Liver (tissue), 9 donors: ENCODE results near the gene HSD17B3. TPM values are rescaled to one million over a fixed set of nuclear protein-coding genes. Genes with fewer than 3 reads are reported as not detected.

ENCODE experiments used
- DNase-seq: peaks from one replicate; pipeline ENCODE4 v3.0.0-alpha.2; 2017; ENCODE audit warnings: low spot score
- H3K27ac ChIP-seq, 2 donors: one replicate each; pipeline ENCODE4 v1.7.0; 2013; ENCODE audit warnings: inconsistent platforms in 2 of 2, low read length in 2 of 2, control low read depth in 1 of 2, low read depth in 1 of 2, mild to moderate bottlenecking in 1 of 2
- H3K27me3 ChIP-seq, 4 donors: one replicate each; pipeline versions ENCODE4 v1.6.1 to v1.7.0; 2013; ENCODE audit warnings: low read length in 3 of 4, inconsistent platforms in 1 of 4, mild to moderate bottlenecking in 1 of 4, moderate library complexity in 1 of 4; ENCODE audit not compliant: control insufficient read depth in 4 of 4, insufficient read depth in 4 of 4
- H3K36me3 ChIP-seq, 4 donors: one replicate each; pipeline versions ENCODE4 v1.6.1 to v1.7.0; 2013; ENCODE audit warnings: low read length in 3 of 4, mild to moderate bottlenecking in 3 of 4, low read depth in 1 of 4, moderate library complexity in 1 of 4; ENCODE audit not compliant: control insufficient read depth in 4 of 4, insufficient read depth in 3 of 4
- H3K4me1 ChIP-seq, 4 donors: one replicate each; pipeline versions ENCODE4 v1.6.1 to v1.7.0; 2013; ENCODE audit warnings: low read length in 3 of 4, mild to moderate bottlenecking in 3 of 4, moderate library complexity in 1 of 4; ENCODE audit not compliant: control insufficient read depth in 4 of 4, insufficient read depth in 4 of 4
- H3K4me3 ChIP-seq, 3 donors: one replicate each; pipeline versions ENCODE4 v1.6.1 to v1.7.0; 2013; ENCODE audit warnings: low read length in 3 of 3, control low read depth in 1 of 3, low read depth in 1 of 3, mild to moderate bottlenecking in 1 of 3
- H3K9ac ChIP-seq, 2 donors: one replicate each; pipeline ENCODE4 v1.7.0; 2013; ENCODE audit warnings: low read length in 2 of 2, mild to moderate bottlenecking in 2 of 2, moderate library complexity in 2 of 2, control low read depth in 1 of 2, low read depth in 1 of 2
- H3K9me3 ChIP-seq, 4 donors: one replicate each; pipeline versions ENCODE4 v1.6.1 to v1.7.0; 2013; ENCODE audit warnings: low read length in 3 of 4; ENCODE audit not compliant: control insufficient read depth in 4 of 4
- EGR1 ChIP-seq, 2 donors: IDR thresholded peaks; 2 replicates each; pipeline ENCODE4 v1.6.1; 2016 to 2018; ENCODE audit warnings: antibody characterized with exemption in 2 of 2, low read depth in 2 of 2
- FOXA1 ChIP-seq: IDR thresholded peaks from 2 replicates; pipeline ENCODE4 v1.6.1; 2016; ENCODE audit warnings: antibody characterized with exemption
- FOXA2 ChIP-seq: IDR thresholded peaks from 2 replicates; pipeline ENCODE4 v1.6.1; 2016; ENCODE audit warnings: antibody characterized with exemption
- GABPA ChIP-seq, 2 donors: IDR thresholded peaks in 1 of 2; conservative IDR thresholded peaks in 1 of 2; 2 replicates each; pipeline ENCODE4 v1.6.1; 2016; ENCODE audit warnings: antibody characterized with exemption in 2 of 2, mild to moderate bottlenecking in 1 of 2, moderate library complexity in 1 of 2
- HNF4A ChIP-seq, 2 donors: conservative IDR thresholded peaks; 2 replicates each; pipeline ENCODE4 v1.6.1; 2016; ENCODE audit warnings: antibody characterized with exemption in 2 of 2, mild to moderate bottlenecking in 2 of 2
- HNF4G ChIP-seq: IDR thresholded peaks from 2 replicates; pipeline ENCODE4 v1.6.1; 2016; ENCODE audit warnings: antibody characterized with exemption
- NR2F2 ChIP-seq: IDR thresholded peaks from 2 replicates; pipeline ENCODE4 v1.6.1; 2016; ENCODE audit warnings: antibody characterized with exemption
- RAD21 ChIP-seq, 2 donors: IDR thresholded peaks; 2 replicates each; pipeline ENCODE4 v1.6.1; 2016; ENCODE audit warnings: antibody characterized with exemption in 2 of 2, mild to moderate bottlenecking in 2 of 2
- RXRA ChIP-seq, 2 donors: IDR thresholded peaks; 2 replicates each; pipeline ENCODE4 v1.6.1; 2017 to 2018; ENCODE audit warnings: antibody characterized with exemption in 2 of 2, mild to moderate bottlenecking in 1 of 2
- SP1 ChIP-seq: IDR thresholded peaks from 2 replicates; pipeline ENCODE4 v1.6.1; 2018; ENCODE audit warnings: antibody characterized with exemption, mild to moderate bottlenecking
- TAF1 ChIP-seq: conservative IDR thresholded peaks from 2 replicates; pipeline ENCODE4 v1.6.1; 2016; ENCODE audit warnings: antibody characterized with exemption, mild to moderate bottlenecking
- WGBS: extraction: QIAGEN DNeasy Blood & Tissue Kit; methylation state at CpG from one replicate; pipeline ENCODE4 v1.1.7; 2013; 5-methylcytosine and 5-hydroxymethylcytosine counted together
- polyA plus RNA-seq, 2 donors: library from polyadenylated mRNA; stranded (reverse) in 1 of 2; unstranded in 1 of 2; fragments of 200-250 nt in 1 of 2; fragments of >200 nt in 1 of 2; fragmentation: Nextera tagmentation in 1 of 2; extraction: Ambion mirVana in 1 of 2; gene quantifications; one replicate each; pipeline versions ENCODE4 v1.2.1 to v1.2.3, GENCODE V29; 2013 to 2015
- total RNA-seq, 2 donors: library from RNA; depleted of rRNA; stranded (reverse); fragments of >200 nt; gene quantifications; one replicate each; pipeline ENCODE4 v1.2.3, GENCODE V29; 2014
- TF ChIP-seq, protein P1 (sequence below): fragments of 150-350 bp; IDR thresholded peaks from 2 replicates; pipeline ENCODE4 v1.5.1; 2017; ENCODE audit warnings: improper control_type of control experiment, low read depth, low read length; ENCODE audit not compliant: missing input control
- TF ChIP-seq, protein P2 (sequence below): IDR thresholded peaks from 2 replicates; pipeline ENCODE4 v1.6.1; 2016; ENCODE audit warnings: antibody characterized with exemption, mild to moderate bottlenecking
- TF ChIP-seq, protein P3 (sequence below): IDR thresholded peaks from 2 replicates; pipeline ENCODE4 v1.6.1; 2016; ENCODE audit warnings: antibody characterized with exemption
- donor health status: healthy.
- donor health status: healthy.
- donor health status: healthy.
- donor health status: healthy.
- donor health status: healthy.

The HSD17B3 gene
- total and polyA plus RNA-seq, 4 donors, result 0.75 to 1.6 (median 0.96) TPM

DNA sequence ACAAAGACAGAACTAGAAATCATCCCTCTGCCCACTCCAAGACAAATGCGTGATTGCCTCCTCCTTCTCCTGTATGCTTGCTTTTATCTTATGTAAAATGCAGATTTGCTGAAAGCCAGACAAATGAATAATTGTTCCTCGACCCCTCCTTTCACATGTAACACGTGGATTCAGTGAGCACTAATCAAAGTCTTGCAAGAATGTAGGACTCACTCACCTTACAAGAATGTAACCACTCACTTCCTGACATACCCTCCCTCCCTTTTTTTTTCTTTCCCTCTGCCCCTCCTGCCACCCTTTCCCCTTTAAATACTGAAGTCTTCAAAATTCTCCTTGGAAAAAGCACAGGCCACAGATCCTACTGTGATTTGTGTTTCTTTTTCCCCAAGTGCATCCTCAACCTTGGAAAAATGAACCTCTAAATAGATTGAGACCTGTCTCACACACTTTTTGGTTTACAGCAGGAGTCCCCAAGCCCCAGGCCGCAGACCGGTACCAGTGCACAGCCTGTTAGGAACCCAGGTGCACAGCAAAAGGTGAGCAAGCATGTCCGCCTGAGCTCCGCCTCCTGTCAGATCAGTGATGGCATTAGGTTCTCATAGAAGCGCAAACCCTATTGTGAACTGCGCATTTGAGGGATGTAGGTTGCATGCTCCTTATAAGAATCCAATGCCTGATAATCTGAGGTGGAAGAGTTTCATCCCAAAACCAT, 29.4 kb upstream of the HSD17B3 start:
- WGBS, result 92% methylated on average over 9 of the region's 9 CpGs
- H3K4me3 ChIP-seq, result no peak overlapping the region
- DNase-seq, result no peak

DNA sequence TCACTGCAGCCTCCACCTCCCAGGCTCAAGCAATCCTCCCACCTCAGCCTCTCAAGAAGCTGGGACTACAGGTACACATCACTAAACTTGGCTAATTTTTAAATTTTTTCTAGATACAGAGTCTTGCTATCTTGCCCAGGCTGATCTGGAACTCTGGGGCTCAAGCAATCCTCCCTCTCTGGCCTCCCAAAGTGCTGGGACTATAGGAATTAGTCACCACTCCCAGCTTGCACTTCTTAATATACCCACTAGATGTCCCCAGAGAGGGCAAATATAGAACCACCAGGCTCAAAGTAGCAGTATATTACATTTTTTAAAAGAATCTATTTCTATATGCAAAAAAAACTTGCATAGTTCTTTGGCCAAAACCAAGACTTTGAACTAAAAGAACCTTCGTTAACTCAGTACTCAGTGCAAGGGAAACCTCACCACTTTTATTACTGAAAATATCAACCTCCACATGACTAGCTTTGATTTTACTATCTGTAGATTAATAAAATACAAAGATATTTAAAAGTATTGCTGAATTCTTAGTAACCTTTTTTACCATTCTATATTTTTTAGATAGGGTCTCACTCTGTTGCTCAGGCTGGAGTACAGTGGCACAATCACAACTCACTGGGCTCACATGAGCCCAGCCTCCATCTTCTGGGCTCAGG, 25.8 kb upstream of the HSD17B3 start:
- Histone ChIP-seq H3K27me3 (no peaks in the 10 kb centered on the region), H3K36me3 (peaks cover 1 to 15% (median 8%) of the 10 kb centered on the region in 4 donors), H3K4me1 (no peaks in the 10 kb centered on the region), H3K9ac (no peak overlapping the region), H3K27ac (peak overlapping the region in 1 of 2 donors; percentile 54), H3K4me3 (no peak overlapping the region), H3K9me3 (no peaks in the 10 kb centered on the region)
- no peak for DNase-seq
- 53% methylated on average over 1 of the region's 1 CpG for WGBS
- TF ChIP-seq HNF4G (no peak), FOXA2 (no peak), HNF4A (conservative IDR thresholded peaks at IDR 0.05) (no peak), RAD21 (IDR thresholded peaks at IDR 0.05) (peak; percentile 86 to 90)
- TF ChIP-seq, protein P1, sequence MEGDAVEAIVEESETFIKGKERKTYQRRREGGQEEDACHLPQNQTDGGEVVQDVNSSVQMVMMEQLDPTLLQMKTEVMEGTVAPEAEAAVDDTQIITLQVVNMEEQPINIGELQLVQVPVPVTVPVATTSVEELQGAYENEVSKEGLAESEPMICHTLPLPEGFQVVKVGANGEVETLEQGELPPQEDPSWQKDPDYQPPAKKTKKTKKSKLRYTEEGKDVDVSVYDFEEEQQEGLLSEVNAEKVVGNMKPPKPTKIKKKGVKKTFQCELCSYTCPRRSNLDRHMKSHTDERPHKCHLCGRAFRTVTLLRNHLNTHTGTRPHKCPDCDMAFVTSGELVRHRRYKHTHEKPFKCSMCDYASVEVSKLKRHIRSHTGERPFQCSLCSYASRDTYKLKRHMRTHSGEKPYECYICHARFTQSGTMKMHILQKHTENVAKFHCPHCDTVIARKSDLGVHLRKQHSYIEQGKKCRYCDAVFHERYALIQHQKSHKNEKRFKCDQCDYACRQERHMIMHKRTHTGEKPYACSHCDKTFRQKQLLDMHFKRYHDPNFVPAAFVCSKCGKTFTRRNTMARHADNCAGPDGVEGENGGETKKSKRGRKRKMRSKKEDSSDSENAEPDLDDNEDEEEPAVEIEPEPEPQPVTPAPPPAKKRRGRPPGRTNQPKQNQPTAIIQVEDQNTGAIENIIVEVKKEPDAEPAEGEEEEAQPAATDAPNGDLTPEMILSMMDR, result peak; percentile 93

More for the DNA sequence above, 29.4 kb upstream of the HSD17B3 start:
- H3K9ac ChIP-seq, result no peak overlapping the region
- peaks cover 1 to 9% (median 6%) of the 10 kb centered on the region in 4 donors for H3K36me3 ChIP-seq
- no peaks in the 10 kb centered on the region for H3K27me3 ChIP-seq
- no peaks in the 10 kb centered on the region for H3K9me3 ChIP-seq
- TF ChIP-seq FOXA2 (no peak), HNF4G (no peak), RAD21 (IDR thresholded peaks at IDR 0.05) (no peak), SP1 (no peak)
- TF ChIP-seq, protein P2, sequence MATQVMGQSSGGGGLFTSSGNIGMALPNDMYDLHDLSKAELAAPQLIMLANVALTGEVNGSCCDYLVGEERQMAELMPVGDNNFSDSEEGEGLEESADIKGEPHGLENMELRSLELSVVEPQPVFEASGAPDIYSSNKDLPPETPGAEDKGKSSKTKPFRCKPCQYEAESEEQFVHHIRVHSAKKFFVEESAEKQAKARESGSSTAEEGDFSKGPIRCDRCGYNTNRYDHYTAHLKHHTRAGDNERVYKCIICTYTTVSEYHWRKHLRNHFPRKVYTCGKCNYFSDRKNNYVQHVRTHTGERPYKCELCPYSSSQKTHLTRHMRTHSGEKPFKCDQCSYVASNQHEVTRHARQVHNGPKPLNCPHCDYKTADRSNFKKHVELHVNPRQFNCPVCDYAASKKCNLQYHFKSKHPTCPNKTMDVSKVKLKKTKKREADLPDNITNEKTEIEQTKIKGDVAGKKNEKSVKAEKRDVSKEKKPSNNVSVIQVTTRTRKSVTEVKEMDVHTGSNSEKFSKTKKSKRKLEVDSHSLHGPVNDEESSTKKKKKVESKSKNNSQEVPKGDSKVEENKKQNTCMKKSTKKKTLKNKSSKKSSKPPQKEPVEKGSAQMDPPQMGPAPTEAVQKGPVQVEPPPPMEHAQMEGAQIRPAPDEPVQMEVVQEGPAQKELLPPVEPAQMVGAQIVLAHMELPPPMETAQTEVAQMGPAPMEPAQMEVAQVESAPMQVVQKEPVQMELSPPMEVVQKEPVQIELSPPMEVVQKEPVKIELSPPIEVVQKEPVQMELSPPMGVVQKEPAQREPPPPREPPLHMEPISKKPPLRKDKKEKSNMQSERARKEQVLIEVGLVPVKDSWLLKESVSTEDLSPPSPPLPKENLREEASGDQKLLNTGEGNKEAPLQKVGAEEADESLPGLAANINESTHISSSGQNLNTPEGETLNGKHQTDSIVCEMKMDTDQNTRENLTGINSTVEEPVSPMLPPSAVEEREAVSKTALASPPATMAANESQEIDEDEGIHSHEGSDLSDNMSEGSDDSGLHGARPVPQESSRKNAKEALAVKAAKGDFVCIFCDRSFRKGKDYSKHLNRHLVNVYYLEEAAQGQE, result no peak
- H3K4me1 ChIP-seq, result no peaks in the 10 kb centered on the region
- no peak overlapping the region for H3K27ac ChIP-seq

DNA sequence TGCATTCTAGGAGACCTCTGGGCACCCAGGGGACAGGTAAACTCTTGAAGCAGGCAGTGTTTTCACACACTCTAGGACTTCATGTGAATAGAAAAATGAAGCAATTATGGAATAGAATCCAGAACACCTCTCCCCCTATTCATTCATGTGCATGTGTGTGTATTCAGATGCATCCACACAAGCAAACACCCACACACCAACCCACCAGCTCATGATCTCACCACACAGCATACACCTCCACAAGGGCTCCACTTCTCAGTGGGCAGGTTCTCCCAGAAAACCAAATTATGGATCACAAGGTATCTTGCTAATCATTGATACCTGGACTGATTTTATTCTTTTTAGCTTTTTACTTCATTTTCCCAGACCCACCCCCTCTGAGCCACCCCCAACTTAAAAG, 21.2 kb upstream of the HSD17B3 start:
- H3K27ac ChIP-seq, result no peak overlapping the region
- no peaks in the 10 kb centered on the region for H3K4me1 ChIP-seq
- DNase-seq, result no peak
- H3K27me3 ChIP-seq, result no peaks in the 10 kb centered on the region
- no peaks in the 10 kb centered on the region for H3K9me3 ChIP-seq
- peaks cover 3 to 31% (median 17%) of the 10 kb centered on the region in 4 donors for H3K36me3 ChIP-seq
- no peak overlapping the region for H3K9ac ChIP-seq
- H3K4me3 ChIP-seq, result no peak overlapping the region
- no peak for TF ChIP-seq NR2F2
- TF ChIP-seq EGR1 (IDR thresholded peaks at IDR 0.05; ENCODE audit: low read depth in 2 of 2), result no peak
- no peak for TF ChIP-seq RXRA (IDR thresholded peaks at IDR 0.05)
- no peak for TF ChIP-seq HNF4G
- TF ChIP-seq, protein P1, result no peak
- TF ChIP-seq, protein P3, sequence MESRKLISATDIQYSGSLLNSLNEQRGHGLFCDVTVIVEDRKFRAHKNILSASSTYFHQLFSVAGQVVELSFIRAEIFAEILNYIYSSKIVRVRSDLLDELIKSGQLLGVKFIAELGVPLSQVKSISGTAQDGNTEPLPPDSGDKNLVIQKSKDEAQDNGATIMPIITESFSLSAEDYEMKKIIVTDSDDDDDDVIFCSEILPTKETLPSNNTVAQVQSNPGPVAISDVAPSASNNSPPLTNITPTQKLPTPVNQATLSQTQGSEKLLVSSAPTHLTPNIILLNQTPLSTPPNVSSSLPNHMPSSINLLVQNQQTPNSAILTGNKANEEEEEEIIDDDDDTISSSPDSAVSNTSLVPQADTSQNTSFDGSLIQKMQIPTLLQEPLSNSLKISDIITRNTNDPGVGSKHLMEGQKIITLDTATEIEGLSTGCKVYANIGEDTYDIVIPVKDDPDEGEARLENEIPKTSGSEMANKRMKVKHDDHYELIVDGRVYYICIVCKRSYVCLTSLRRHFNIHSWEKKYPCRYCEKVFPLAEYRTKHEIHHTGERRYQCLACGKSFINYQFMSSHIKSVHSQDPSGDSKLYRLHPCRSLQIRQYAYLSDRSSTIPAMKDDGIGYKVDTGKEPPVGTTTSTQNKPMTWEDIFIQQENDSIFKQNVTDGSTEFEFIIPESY, result no peak
- TF ChIP-seq FOXA1, result no peak
- no peak for TF ChIP-seq TAF1
- no peak for TF ChIP-seq GABPA (IDR thresholded peaks at IDR 0.05 in 1 of 2, conservative IDR thresholded peaks at IDR 0.05 in 1 of 2)
